Inferior parietal cortex (tissue), 1 donor: ENCODE measurements around the gene ARMC12.
A peak's percentile ranks its signal among the peaks of the same experiment; 100 is the strongest.

Experiments
- DNase-seq: peaks from one replicate; pipeline ENCODE4 v3.0.0-alpha.2; 2016; ENCODE audit errors: extremely low spot score

The ARMC12 gene

DNA sequence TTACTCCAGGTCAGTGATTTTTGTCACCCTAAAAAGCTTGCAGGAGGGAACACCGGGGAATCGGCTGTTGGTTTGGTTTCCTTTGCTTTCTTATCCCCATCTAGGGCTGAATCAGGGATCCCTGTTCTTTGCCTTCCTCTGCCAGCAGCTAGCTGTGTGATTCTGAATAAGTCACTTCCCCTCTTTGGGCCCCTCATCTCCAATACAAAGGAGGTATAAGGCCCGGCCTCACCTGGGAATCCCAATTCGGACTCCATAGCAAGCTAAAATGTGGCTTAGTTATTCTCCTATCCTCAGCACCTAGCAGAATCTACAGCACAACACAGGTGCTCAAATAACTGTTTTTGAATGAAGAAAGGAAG, 18.5 kb upstream of the ARMC12 start:
- no peak for DNase-seq

- no peak for DNase-seq
Observed at GRCh38 chr6:35718911-35719381, 17.9 kb upstream of the ARMC12 start.

- DNase-seq = no peak
Observed at GRCh38 chr6:35719404-35719829, 17.4 kb upstream of the ARMC12 start.

GRCh38 chr6:35719830-35720733, 16.8 kb upstream of the ARMC12 start:
- peak; percentile 14 for DNase-seq

DNA sequence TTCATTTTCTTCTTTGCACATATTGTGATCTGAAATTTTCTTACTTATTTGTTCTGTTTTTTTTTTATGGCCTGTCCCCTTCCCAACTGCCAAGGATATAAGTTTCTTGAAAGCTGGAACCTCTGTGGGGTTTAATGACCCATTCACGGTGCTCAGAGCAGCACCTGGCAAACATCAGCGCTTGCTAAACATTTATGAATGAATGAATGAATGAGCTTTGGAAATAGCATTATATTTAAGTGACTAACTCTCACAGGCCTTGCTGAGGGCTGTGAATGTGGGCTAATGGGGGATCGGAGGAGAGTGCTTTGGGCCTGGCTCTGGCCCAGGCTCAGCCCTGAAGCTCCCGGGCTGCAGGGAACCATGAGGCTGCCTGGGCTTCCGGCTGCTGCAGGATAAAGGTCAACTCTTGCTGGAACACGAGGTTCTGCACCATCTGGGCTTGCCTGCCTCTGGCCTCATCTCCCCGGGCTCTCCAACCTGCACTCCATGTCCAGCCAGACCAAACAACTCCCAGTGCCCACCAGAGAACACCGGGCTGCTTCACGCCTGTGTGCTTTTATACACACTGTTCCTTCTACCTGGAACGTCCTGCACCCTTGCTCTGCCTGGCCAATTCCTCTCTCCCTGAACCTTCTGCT, 14.6 kb upstream of the ARMC12 start:
- no peak for DNase-seq

DNA sequence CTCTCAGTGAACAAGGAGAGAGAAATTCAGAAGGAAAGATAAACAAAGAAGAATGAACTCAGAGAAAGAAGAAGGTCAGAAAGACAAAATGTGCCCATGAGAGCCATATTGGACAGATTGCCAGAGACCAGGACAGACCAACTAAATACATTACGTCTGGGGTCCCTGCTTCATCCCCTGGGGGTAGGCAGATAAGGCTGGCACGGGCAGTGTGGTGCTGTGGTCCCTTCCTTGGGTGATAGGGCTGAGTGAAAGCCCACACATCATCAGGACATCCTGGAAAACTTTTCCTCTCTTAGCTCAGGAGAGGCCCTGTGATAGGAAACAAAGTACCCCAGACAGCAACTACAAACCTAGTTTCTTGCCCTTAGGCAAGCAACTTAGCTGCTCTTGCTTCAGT, 13.2 kb upstream of the ARMC12 start:
- DNase-seq = no peak

GRCh38 chr6:35724059-35724458, 12.8 kb upstream of the ARMC12 start:
- DNase-seq = no peak

DNA sequence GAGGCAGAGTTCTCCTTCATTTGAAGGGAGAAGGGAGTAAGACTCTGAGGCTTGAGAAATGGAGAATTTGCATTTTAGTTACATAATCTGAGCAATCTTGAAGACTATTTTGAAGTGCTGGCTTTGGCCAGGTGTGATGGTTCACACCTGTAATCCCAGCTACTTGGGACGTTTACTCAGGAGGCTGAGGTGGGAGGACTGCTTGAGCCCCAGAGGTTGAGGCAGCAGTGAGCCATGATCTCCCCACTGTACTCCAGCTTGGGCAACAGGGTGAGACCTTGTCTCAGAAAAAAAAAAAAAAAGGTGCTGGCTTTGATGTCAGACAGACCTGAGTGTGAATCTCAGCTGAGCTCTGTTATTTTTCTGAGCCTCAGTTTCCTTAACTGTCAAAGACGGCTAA, 12.4 kb upstream of the ARMC12 start:
- DNase-seq = no peak

- DNase-seq = no peak
Observed at GRCh38 chr6:35725081-35725708, 11.6 kb upstream of the ARMC12 start.

GRCh38 chr6:35725721-35726438, 11.0 kb upstream of the ARMC12 start:
- peak; percentile 65 for DNase-seq

GRCh38 chr6:35727231-35727934, 9.4 kb upstream of the ARMC12 start:
- peak; percentile 72 for DNase-seq

DNA sequence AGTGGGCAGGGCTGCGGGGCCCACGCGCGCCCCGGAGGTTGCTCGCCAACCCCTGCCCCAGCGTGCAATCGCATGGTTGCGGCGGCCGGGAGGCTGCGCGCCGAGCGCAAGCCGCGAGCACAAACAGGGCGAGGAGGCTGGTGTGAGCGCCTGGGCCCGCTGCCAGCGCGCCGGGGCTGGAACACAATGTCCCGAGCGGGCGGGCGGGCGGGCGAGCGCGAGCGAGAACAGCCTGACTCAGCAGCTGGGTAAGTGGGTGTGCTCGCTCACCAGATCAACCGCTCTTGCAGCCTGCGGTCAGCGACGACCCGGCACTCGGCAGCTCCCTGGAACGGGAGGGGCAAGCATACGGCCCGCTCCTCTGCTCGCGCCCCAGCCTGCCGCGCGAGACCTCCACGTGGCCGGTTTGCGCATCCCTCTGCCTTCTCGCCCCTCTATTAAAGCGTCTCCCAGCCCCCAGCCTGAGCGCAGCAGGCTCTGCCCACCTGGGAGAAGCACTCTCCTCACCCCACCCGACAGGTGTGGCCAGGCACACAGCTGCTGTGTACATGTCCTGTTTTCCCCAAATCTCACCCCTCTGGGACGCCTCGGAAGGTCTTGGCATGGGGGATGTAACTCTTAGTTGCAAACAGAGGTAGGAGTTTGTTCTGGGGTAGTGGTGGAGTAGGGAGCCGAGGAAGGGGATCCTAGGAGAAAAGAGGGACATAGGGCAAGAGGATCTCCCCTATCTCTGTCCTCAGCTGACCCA, 8.7 kb upstream of the ARMC12 start:
- DNase-seq = peak; percentile 90

DNA sequence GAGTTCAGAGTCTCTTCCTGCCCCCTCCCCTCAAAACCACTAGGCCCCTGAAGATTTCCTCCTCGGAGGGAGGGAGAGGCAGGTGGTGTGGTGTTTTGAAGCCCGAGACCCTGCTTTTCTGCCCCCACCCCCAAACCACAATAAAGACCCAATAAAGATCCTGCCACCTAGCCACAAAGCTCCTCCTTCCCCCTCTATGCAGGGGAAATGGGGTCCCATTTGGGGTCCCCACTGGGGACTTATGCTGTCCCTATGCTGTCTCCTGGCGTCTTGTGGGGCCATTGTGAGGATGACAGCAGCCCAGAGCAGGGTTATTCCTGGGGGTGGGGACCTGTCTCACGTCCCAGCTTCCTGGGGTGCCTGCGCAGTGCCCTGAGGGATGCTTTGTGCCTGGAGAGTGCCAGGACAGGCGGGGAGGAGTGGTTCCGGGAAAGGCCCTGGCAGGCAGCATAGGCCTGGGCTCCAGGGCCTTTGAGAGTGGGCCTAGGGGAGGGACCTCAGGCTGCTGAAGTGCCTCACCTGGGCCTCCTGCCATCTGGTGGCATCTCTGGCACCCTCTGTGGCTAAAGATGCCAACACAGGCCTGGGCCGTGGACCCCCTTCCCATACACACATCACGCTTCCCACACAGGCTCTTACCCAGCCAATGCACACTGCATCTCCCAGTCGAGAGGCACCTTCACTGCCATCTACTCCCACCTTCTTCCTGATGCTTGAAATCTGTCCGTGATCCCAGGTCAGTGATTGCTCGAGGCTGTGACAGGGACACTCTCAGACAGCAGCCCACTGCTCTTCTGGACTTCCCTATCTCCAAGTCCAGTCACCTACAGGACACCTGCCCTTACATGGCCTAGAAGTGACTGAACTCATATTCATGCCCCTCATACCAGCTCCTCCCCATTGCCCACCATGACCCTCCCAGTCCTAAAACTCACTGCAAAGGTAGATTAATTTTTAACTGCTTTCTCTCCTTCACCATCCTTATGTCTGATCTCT, 7.9 kb upstream of the ARMC12 start:
- no peak for DNase-seq

GRCh38 chr6:35729722-35730121, 7.1 kb upstream of the ARMC12 start:
- DNase-seq = peak; percentile 29

DNA sequence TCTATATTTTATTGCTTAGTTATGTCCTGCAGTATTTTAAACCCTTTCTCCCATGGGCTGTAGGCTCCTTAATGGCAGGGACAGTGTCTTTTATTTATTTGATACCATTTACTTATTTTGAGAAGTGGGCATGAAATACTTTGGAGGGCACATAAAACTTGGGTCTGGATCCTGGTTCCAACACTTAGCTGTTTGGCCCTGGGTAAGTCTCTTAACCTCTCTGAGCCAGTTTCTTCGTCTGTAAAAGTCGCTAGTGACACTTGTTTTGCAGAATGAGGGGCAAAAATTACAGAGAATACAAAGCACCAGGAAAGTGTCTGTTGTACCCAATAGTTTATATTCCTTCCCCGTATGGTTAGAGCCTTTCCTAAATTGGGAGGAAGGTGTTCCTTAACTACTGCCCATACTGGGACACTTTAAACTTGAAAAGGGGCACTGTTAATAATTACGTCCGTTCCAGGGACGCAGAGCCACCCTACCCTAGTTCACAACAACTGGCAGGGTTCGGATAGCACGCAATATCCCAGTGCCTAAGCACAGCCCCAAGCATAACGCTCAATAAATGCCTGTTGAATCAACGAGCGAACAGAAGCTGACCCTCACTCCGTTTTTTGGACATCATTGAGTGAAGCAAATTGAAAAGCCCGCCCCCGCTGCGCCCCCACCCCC, 6.0 kb upstream of the ARMC12 start:
- peak; percentile 63 for DNase-seq

DNA sequence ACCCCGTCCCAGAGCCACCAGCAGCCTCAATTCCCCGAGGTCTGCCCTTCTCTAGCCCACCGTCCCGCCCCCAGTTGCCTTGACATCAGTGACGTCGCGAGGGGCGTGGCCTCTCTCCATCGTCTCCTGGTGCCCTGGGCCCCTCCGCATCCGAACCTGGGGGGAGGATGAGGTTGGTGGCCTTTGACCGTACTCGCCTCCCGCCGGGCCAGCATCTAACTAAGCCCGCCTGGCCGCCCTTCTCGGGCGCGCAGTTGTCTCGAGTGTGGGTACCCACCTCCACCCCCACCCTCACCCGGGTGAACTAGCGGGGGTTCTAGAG, 5.5 kb upstream of the ARMC12 start:
- peak; percentile 92 for DNase-seq

DNA sequence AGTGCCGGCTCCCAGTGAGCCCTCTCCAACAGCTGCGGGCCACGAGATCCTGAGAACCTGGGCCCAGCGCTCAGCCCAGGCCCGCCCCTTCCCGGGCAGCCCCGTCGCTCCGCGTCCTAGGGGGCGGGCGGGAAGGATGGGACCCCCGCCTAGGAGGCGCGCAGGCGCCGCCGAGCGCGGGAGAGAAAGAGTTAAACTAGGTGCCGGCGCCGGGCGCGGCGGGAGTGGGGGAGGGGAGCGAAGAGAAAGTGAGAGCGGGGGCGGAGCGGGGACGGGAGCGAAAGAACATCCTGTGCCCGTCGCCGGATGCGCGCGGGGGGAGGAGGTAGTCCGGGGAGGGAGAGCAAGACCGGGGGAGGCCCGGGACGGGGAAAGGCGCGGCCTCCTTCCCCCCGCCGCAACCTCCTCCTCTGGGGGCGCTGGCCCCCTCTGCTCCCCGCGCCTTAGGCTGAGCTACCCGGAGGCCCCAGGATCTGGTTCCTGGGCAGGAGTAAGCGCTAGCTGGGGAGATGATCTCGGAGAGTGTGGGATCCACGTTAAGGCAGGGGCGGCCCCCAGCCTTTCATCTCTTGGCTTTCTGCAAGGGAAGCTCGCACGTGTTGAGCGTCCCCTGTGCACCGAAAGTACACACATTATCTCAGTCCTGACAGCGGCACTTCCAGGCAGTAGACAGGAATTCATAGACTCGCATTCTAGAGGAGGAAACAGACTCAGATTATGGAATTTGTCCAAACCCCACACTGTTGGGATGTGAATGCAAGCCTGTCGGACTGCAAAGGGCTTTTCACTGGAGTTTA, 4.9 kb upstream of the ARMC12 start:
- DNase-seq = peak; percentile 81

- no peak for DNase-seq
Observed at GRCh38 chr6:35733633-35734032, 3.2 kb upstream of the ARMC12 start.
